HG02588 (cell line): ENCODE measurements around the gene ZNF428.
"Not testable (repeated sequence)": the region's sequence is repeated elsewhere in the genome, so short reads cannot be mapped to it uniquely, and the experiment has no call there.

Experiments
- ATAC-seq: cut with Tn5 transposase; IDR thresholded peaks from one replicate; pipeline ENCODE4 v1.9.1; 2021; ENCODE audit warnings: mild to moderate bottlenecking, moderate library complexity; ENCODE audit not compliant: unreplicated experiment

The ZNF428 gene

DNA sequence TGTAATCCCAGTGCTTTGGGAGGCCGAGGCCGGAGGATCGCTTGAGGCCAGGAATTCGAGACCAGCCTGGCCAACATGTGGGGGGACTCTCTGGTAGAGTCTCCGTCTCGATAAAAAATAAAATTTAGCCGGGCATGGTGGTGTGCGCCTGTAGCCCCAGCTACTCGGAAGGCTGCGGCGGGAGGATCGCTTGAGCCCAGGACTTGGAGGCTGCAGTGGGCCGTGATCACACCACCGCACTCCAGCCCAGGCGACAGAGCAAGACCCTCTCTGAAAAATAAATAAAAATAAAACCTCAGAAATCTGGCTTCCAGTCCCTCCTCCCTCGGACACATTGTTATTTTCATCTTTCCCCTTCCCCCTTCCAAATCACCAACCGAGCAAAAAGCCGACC, 23.8 kb downstream of the ZNF428 start:
- no peak for ATAC-seq

DNA sequence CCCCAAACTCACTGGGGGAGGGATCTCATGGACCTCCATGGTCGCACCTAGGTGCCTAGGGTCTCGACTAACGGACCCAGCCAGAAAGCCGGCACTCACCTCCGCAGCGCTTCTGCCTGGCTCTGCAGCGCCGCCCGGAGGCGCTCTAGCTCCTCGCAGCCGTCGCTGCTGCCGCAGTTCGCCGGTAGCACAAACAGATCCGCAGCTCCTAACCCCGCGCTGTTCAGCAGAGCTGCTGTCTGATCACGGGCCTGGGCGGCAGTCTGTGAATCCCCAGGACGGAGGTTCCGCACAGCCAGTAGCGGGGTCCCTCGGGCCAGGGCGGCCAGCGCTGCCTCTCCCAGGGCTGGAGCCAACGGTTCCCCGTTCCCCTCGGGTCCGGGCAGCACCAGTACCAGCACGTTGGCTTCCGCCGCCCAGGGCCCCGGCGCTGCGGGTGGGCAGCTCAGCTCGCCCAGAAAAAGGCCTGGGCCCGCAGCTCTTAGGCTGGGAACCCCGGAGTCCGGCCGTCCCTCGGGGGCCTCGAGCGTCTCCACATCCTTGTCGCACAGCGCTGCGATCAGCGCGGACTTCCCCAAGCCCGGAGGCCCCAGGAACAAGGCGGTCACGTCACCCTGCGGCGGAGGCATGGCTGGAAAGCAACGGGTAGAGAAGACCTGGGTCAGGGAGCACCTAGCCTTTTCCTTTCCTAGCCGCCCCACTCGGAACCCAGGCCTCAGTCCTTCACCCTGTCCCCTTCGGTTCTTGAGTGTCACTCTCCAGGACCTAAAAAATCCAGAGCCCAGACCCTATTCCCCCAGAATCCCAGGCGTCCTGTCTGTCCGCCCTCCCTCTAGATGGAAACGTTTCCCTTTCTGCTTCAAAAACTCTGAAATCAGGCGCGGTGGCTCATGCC, 24.5 kb downstream of the ZNF428 start:
- no peak for ATAC-seq

DNA sequence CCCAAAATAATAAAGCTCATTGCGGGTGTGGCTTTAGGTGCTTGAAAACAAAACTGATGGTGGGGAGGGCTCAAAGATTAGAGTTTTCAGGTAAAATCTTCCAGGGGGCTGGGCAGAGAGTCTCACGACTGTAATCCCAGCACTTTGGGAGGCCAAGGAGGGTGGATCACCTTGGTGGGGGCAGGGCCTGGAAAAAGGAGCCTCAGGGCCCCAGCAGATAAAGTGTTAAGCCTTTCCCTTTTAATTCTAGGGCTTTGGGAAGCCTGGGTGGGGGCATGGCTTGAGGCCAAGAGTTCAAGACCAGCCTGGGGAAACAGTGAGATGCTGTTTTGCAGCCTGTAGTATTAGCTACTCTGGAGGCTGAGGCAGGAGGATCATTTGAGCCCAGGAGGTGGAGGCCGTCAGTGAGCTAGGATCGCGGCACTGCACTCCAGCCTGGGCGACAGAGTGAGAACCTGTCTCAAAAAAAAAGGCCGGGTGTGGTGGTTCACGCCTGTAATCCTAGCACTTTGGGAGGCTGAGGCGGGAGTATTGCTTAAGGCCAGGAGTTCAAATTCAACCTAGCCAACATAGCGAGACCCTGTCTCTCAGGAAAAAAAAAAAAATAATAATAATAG, 25.2 kb downstream of the ZNF428 start:
- ATAC-seq, result no peak

DNA sequence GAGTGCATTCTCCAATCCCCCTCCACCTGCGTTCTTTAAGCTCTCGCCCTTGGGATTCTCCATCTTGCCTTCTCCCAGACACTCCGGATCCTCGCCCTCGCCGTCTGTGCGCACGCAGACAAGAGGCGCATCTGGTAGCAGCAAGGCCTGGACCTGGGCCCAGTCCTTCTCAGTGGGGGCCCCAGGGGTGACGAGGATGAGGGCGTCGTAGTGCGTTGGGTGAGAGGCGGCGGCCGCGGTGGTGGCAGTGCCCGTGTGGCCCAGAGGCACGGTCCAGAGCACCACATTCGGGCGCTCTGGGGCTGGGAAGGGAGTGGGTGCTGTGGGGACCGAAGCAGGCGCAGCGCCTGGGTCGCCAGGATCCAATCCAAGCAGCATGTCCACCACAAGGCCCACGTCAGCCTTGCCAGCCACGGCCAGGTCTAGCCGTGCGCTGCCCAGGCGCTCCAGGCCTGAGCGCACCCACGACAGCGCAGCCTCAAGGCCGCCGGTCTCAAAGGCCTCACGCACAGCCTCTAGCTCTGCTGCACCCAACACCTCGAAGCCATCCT, 26.6 kb downstream of the ZNF428 start:
- no peak for ATAC-seq

DNA sequence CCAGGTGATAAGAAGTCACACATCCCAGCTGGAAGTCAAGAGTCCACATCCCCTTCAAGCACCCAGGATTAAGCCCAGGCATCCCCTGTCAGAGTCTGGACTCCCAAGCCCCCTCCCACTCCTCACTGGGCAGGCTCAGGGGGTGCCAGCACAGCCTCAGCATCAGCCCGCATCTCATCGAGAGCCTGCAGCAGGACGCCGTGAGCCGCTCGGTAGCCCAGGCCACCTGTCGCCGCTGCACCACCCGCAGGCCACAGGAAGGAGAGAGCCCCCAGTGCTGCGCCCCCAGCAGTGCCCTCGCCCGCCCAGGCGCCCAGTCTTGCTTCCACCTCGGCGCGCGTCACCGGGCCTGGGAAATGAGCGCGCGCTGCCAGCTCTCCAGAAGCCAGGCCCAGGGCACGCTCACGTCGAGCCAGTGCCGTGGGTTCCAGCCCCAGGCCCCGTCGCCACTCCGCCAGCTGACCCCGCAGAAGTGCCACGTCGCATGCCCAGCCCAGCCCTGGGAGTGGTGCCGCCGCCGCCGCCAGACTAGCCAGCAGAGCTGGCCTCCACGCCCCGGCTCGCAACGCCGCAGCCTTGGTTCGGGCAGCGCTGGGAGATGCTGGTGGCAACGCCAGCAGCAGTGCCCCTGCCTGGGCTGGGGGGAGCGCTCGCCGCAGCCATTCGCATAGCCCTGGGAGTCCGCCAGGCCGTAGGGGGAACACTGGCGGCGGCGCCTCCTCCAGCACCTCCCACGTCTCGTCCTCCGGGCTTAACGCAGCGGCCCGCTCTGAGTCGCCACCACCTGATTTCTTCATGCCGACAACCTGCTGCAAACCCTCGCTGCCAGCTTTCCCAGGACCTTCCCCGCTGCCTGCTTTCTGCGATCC, 27.3 kb downstream of the ZNF428 start:
- no peak for ATAC-seq

DNA sequence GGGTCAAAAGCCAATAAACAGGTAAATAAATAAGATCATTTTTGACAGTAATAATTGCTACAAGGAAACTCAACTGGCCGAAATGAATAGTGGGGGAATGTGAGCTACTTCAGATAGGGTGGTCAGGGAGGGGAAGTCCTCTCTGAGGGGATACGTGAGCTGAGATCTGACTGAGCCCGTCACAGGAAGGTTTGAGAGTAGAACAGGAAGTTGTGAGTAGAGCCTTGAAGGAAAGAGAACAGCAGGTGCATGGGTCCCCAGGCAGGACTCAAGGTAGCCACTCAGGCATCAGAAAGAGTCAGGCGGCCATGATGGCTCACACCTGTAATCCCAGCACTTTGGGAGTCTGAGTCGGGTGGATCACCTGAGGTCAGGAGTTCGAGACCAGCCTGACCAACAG, 29.8 kb downstream of the ZNF428 start:
- no peak for ATAC-seq

DNA sequence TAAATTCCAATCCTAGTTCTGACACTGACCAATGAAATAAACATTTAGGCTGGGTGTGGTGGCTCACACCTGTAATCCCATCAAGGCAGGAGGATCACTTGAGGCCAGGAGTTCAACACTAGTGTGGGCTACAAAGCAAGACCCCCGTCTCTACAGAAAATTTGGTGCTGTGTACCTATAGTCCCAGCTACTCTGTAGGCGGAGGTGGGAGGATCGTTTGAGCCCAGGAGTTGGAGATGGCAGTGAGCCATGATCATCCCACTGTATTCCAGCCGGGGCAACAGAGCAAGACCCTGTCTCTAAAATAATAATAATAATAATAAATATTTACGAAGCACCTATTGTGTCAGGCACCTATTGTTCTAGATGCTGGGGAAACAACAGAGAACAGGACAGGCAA, 30.2 kb downstream of the ZNF428 start:
- no peak for ATAC-seq

DNA sequence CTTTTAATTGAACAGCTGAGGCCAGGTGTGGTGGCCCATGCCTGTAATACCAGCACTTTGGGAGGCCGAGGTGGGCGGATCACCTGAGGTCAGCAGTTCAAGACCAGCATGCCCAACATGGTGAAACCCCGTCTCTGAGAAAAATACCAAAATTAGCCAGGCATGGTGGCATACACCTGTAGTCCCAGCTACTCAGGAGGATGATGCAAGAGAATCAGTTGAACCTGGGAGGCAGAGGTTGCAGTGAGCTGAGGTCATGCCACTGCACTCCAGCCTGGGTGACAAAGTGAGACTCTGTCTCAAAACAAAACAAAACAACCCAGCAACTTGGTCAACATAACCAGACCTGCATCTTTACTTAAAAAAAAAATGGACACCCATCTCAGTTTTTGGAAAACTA, 32.4 kb downstream of the ZNF428 start:
- not testable (repeated sequence) for ATAC-seq

DNA sequence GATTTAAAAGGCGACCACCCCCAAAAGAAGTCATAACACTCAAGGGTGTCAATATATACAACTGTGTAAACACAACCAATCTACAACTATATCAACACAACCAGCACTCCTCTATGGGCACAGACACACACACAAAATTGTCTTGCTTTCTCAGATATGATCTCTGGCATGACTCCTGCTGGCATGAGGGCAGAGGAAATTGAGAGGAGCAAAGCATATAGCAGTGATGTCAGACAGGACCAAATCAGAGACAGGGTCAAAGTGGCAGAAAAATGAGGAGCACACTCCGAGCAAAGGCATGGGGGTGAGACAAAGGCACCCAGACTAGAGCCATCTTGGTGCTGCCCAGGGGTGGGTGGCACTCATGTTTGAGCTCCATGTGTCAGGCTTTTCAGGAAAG, 33.1 kb downstream of the ZNF428 start:
- no peak for ATAC-seq

DNA sequence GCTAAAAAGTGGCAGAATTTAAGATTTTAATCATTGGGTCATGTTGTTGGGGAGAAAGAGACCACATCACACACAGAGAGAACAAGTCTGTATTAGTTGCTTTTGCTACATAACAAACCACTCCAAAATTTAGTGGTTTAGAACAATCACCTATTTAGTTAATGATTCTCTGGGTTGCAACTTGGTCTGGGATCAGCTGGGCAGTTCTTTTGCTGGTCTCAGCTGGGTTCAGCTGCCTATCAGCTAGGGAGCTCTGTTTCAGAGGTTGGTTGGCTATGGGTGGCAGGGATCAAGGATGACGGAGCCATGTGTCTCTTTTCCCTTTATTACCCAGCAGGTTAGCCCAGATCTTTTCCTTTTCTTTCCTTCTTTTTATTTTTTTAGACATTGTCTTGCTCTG, 34.9 kb downstream of the ZNF428 start:
- no peak for ATAC-seq

DNA sequence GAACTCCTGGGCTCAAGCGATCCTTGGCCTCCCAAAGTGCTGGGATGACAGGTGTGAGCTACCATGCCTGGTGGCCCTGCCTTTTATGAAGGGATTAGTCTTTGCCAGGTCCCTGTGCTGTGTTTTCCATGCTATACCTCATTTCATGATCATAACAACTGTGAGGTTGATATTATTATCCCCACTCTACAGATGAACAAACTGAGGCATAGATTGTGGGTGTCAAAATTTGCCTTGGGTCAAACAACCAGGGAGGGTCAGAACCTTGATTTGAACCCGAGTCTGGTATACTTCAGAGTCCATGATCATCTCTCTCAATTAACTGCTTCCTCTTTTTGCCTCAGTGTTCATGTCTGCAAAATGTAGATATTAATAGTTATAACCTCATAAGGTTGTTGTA, 36.9 kb downstream of the ZNF428 start:
- ATAC-seq, result no peak

DNA sequence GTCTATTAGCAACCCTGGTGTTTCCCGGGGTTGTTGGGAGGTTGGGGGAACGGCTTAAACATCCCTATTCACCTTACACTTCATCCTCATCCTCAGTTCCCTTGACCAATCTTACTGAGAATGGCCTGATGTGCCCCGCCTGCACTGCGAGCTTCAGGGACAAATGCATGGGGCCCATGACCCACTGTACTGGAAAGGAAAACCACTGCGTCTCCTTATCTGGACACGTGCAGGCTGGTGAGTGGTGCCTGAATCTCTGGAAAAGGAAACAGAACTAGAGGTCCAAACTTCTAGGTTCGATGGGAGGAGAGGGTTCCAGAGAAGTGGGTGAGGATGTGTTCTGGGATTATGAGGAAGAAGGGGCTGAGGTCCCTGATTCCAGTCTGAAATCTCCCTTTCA, 38.0 kb downstream of the ZNF428 start:
- no peak for ATAC-seq

DNA sequence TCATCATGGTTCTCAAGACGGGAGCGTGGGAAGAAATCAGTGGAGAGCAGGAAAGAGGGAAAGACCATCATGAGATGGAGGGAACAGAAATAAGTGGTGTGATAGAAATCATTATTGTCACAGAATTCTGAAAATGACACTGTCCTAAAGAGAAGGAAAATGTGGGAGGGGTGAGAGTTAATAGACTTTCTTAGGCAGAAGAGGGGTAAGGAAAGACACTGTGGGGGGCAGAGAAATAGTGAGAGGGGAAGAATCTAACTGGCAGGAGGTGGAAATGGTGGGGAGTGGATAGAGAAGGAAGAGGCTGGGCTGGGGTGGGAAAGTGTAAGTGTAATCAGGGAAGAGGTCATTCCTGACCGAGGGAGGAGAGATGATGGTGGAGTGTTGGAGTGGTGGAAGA, 40.6 kb downstream of the ZNF428 start:
- no peak for ATAC-seq

DNA sequence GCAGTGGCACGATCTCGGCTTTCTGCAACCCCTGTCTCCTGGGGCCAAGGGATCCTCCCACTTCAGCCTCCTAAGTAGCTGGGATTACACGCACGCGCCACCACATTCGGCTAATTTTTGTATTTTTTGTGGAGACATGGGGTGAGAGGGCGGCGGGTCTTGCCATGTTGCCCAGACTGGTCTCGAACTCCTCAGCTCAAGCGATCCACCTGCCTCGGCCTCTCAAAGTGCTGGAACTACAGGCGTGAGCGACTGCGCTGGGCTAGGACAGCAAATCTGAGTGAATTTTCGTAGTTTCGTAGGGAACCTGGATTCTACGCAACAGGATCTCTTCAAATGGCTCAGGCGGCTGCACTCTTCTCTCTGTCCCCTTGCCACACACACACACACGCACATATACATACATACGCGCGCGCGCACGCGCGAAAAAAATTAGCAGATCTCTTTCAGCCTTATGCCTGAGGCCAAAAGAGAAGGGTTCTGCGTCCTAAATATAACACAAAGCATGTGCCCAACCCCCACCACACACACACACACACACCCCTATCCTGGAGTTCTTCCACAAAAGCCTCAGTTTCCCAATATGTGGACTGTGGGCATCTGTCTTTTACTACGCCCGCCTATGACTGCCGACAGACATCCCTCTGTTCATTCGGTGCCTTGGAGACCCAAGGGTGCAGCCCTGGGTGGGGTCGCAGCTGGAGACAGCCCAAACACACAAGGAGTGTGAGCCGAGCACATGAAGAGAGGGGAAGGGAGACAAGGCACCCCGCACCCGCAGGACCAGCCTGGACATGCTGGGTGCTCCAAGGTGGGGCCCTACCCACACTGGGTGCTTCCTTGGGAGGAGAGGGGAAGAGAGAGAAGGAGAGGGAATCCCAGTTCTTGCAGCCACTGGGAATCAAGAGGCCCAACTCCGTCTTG, 43.2 kb downstream of the ZNF428 start:
- ATAC-seq, result no peak

DNA sequence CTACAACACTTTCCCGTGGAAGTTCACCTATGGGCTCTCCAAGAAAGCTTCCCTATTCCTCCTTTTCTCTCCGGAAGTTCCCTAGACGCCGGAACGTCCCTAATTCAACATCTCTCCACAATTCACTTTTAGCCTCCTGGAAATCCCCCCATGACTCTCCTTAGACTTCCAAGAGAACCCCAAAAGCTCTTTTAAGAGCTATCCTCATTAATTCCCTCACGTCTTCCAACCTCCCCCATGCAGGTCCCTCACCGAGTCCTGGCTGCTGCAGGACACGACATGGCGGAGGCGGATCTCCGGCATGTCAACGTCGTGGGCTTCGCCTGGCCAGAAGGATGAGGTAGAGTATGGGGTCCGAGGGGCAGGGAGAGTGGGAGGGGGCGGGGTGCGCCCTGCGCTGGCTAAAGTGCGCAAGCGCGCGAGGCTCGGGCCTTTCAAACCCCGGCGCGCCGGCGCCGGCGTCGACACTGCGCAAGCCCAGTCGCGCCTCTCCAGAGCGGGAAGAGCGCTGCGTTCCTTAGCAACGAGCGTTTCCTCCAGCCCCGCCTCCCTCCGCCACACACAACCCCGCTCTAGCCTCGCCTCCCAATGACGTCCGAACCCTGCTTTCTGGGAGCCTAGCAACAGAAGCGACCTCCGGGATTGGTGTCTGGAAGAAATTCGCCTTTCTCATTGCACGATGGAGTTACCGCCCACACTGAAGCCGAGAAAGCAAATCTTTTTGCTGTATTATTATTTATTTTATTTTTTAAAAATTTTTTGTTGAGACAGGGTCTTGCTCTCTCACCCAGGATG, 44.1 kb downstream of the ZNF428 start, which contains the start of the genes PINLYP and XRCC1:
Gene PINLYP, plus strand, starts transcription at position 646 of the 795 bp plus-strand sequence. CDS start 1,391 bp downstream, outside the sequence.
Gene XRCC1, minus strand, starts transcription at position 372 of the 795 bp plus-strand sequence. Its CDS starts 69 bp downstream, at position 303.
- ATAC-seq, result peak; percentile 94

DNA sequence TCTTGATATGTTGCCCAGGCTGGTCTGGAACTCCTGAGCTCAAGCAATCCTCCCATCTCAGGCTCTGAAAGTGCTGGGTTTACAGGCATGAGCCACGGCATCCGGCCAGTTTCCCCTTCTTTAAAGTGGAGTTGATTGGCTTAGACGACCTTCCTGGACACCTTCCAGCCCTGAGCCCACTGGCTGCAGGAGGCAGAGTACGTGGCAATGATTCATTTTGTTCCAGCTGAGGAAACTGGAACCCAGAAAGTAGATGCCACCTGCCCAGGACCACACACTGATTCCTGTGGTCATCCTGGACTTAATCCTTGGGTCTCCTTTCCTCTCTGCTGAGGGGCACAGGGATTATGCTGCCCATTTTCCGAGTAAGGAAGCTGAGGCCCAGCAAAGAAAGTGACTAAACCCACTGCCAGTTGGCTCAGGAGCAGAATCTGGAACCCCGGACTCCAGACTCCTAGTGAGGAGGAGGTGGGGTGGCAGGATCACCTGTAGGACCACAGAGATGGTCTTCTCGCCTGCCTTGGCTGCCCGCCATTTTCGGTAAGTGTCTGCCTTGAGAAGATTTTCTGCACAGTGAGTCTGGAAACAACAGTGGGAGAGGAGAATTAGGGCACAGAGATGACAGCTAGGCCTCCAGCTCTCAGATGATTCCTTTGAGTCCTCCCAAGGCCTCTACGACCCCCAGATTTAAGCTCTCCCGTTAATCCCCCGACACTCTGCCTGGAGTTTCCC, 44.8 kb downstream of the ZNF428 start:
- no peak for ATAC-seq

DNA sequence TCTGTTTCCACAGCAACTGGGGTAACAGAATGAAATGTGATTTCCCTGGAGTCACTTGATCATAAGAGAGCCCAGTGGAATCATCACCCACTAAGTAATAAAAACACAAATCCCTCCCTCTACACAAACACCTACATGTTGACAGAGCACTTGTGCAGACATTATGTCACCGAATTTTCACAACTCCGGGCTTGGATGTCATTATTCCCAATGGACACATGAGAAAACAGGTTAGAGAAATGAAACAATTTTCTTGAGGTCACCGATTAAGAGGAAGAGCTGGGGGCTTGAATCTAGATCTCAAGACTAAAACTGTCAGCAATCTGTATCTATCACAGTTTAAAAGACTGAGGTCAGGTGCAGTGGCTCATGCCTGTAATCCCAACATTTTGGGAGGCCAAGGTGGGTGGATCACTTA, 47.2 kb downstream of the ZNF428 start:
- no peak for ATAC-seq

DNA sequence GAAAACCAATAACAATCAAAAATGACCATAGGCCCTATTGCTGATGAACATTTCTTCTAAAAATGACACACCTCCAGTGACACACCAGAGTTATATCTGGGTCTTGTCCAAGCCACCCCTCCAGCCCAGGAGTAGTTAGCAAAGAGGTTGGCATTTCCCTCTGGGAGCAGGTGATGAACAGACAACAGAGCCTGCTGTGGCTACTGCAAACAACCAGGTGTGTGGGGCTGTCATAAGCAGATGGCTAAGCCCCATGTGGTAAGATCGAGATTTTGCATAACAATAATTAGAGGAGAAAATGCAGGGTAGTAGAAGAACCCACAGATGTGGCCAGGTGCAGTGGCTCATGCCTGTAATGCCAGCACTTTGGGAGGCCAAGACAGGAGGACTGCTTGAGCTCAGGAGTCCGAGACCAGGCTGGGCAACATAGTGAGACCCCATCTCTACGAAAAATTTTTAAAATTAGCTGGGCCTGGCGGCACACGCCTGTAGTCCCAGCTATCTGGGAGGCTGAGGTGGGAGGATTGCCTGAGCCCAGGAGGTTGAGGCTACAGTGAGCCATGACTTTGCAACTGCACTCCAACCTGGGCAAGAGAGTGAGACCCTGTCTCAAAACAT, 49.1 kb downstream of the ZNF428 start:
- ATAC-seq, result no peak
